ENCODE data around the gene KIF16B.

DNA sequence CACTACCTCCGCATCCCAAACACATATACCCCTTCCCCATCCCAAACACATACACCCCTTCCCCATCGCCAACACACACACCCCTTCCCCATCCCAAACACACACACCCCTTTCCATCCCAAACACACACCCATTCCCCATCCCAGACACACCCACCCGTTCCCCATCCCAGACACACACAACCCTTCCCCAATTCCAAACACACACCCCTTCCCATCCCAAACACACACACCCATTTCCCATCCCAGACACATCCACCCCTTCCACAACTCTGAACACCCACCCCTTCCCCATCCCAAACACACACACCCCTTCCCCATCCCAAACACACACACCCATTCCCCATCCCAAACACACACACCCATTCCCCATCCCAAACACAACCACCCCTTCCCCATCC lies 314.5 kb downstream of the KIF16B start:
- TF ChIP-seq, protein P1, sequence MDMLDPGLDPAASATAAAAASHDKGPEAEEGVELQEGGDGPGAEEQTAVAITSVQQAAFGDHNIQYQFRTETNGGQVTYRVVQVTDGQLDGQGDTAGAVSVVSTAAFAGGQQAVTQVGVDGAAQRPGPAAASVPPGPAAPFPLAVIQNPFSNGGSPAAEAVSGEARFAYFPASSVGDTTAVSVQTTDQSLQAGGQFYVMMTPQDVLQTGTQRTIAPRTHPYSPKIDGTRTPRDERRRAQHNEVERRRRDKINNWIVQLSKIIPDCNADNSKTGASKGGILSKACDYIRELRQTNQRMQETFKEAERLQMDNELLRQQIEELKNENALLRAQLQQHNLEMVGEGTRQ (CRISPR knock-in tag; IDR thresholded peaks at IDR 0.05), result no peak
- TF ChIP-seq FOXA1 (IDR thresholded peaks at IDR 0.05; ENCODE audit: borderline replicate concordance), result no peak
- TF ChIP-seq CAMTA2 (CRISPR knock-in tag; conservative IDR thresholded peaks at IDR 0.05), result no peak
- TF ChIP-seq, protein P2, sequence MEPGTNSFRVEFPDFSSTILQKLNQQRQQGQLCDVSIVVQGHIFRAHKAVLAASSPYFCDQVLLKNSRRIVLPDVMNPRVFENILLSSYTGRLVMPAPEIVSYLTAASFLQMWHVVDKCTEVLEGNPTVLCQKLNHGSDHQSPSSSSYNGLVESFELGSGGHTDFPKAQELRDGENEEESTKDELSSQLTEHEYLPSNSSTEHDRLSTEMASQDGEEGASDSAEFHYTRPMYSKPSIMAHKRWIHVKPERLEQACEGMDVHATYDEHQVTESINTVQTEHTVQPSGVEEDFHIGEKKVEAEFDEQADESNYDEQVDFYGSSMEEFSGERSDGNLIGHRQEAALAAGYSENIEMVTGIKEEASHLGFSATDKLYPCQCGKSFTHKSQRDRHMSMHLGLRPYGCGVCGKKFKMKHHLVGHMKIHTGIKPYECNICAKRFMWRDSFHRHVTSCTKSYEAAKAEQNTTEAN (CRISPR knock-in tag; IDR thresholded peaks at IDR 0.05), result no peak
- TF ChIP-seq, protein P3, sequence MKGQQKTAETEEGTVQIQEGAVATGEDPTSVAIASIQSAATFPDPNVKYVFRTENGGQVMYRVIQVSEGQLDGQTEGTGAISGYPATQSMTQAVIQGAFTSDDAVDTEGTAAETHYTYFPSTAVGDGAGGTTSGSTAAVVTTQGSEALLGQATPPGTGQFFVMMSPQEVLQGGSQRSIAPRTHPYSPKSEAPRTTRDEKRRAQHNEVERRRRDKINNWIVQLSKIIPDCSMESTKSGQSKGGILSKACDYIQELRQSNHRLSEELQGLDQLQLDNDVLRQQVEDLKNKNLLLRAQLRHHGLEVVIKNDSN (CRISPR knock-in tag; IDR thresholded peaks at IDR 0.05), result no peak
- no peak for TF ChIP-seq NR1H2 (CRISPR knock-in tag; IDR thresholded peaks at IDR 0.05)
- TF ChIP-seq, protein P4, sequence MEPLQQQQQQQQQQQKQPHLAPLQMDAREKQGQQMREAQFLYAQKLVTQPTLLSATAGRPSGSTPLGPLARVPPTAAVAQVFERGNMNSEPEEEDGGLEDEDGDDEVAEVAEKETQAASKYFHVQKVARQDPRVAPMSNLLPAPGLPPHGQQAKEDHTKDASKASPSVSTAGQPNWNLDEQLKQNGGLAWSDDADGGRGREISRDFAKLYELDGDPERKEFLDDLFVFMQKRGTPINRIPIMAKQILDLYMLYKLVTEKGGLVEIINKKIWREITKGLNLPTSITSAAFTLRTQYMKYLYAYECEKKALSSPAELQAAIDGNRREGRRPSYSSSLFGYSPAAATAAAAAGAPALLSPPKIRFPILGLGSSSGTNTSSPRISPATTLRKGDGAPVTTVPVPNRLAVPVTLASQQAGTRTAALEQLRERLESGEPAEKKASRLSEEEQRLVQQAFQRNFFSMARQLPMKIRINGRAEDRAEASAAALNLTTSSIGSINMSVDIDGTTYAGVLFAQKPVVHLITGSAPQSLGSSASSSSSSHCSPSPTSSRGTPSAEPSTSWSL (CRISPR knock-in tag; IDR thresholded peaks at IDR 0.05; ENCODE audit: borderline replicate concordance), result no peak
- no peak for TF ChIP-seq ZNF12 (CRISPR knock-in tag; IDR thresholded peaks at IDR 0.05)
- no peak for TF ChIP-seq TCF7 (IDR thresholded peaks at IDR 0.05; ENCODE audit: borderline replicate concordance)
- no peak for TF ChIP-seq TEAD4 (IDR thresholded peaks at IDR 0.05; ENCODE audit: low read length)
- TF ChIP-seq TEAD4 (CRISPR knock-in tag; IDR thresholded peaks at IDR 0.05; ENCODE audit: borderline replicate concordance), result no peak
- TF ChIP-seq ZNF124 (CRISPR knock-in tag; IDR thresholded peaks at IDR 0.05), result no peak
- TF ChIP-seq SRSF9 (IDR thresholded peaks at IDR 0.05; ENCODE audit: borderline replicate concordance, low read depth, low read length), result no peak
- no peak for TF ChIP-seq GTF2F1 (IDR thresholded peaks at IDR 0.05; ENCODE audit: low read depth, low read length)
- TF ChIP-seq MECOM (CRISPR knock-in tag; IDR thresholded peaks at IDR 0.05), result no peak
